H1 (cell line): ENCODE measurements around the gene OR51A4.

Experiments
- EZH2 ChIP-seq: fragments of 200-600 bp; sonication (generic); IDR thresholded peaks from 2 replicates; pipeline ENCODE4 v1.7.1; 2012; ENCODE audit warnings: low read depth, mild to moderate bottlenecking, moderate library complexity, low read length, inconsistent platforms; ENCODE audit not compliant: severe bottlenecking
- JUND ChIP-seq: IDR thresholded peaks from 2 replicates; pipeline ENCODE4 v1.6.1; 2011; ENCODE audit warnings: mild to moderate bottlenecking, improper control_type of control experiment, low read length
- KDM1A ChIP-seq: fragments of 200-600, 300-600 bp; sonication (generic); IDR thresholded peaks from 2 replicates; pipeline ENCODE4 v1.7.1; 2016; ENCODE audit warnings: mild to moderate bottlenecking, low read length, borderline replicate concordance
- POLR2A ChIP-seq, 2 experiments: IDR thresholded peaks; 1 replicate in 1 of 2; 2 replicates in 1 of 2; pipeline ENCODE4 v1.6.1; 2011; ENCODE audit warnings: low read depth in 2 of 2, low read length in 2 of 2, mild to moderate bottlenecking in 2 of 2; ENCODE audit errors: control extremely low read depth in 1 of 2
- TF ChIP-seq, protein P1 (sequence below), 3 experiments: IDR thresholded peaks; 1 replicate in 2 of 3; 2 replicates in 1 of 3; pipeline versions ENCODE4 v1.5.1 to v1.6.1; 2011; ENCODE audit warnings: low read length in 3 of 3, mild to moderate bottlenecking in 3 of 3, inconsistent platforms in 2 of 3, low read depth in 1 of 3, moderate library complexity in 1 of 3; ENCODE audit not compliant: insufficient read depth in 1 of 3; ENCODE audit errors: control extremely low read depth in 1 of 3

GRCh38 chr11:4991060-4991459 is 43.7 kb upstream of the OR51A4 start:
- TF ChIP-seq JUND, result no peak
- TF ChIP-seq POLR2A (IDR thresholded peaks at IDR 0.05; ENCODE audit: control extremely low read depth in 1 of 2, low read depth in 2 of 2, low read length in 2 of 2), result no peak
- TF ChIP-seq, protein P1, sequence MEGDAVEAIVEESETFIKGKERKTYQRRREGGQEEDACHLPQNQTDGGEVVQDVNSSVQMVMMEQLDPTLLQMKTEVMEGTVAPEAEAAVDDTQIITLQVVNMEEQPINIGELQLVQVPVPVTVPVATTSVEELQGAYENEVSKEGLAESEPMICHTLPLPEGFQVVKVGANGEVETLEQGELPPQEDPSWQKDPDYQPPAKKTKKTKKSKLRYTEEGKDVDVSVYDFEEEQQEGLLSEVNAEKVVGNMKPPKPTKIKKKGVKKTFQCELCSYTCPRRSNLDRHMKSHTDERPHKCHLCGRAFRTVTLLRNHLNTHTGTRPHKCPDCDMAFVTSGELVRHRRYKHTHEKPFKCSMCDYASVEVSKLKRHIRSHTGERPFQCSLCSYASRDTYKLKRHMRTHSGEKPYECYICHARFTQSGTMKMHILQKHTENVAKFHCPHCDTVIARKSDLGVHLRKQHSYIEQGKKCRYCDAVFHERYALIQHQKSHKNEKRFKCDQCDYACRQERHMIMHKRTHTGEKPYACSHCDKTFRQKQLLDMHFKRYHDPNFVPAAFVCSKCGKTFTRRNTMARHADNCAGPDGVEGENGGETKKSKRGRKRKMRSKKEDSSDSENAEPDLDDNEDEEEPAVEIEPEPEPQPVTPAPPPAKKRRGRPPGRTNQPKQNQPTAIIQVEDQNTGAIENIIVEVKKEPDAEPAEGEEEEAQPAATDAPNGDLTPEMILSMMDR (IDR thresholded peaks at IDR 0.05; ENCODE audit: control extremely low read depth in 1 of 3, insufficient read depth in 1 of 3, low read depth in 1 of 3, low read length in 3 of 3), result peak in 2 of 3 experiments; percentile 16 to 28; a peak in 1 of 4 replicates
- no peak for TF ChIP-seq EZH2
- no peak for TF ChIP-seq KDM1A
